Stimulated activated naive CD8-positive, alpha-beta T cell treated with anti-CD3 and anti-CD28 coated beads, Interleukin-15, Interleukin-2, amounts not matched to agents 100 ng/mL and 50 ng/mL, for 24 hours (primary cell): ENCODE measurements around the gene TMEM106C.

ENCODE experiments used
- H3K27ac Mint-ChIP-seq: one replicate; pipeline ENCODE4 v1.8.0; 2021; ENCODE audit warnings: mild to moderate bottlenecking, mixed read lengths
- H3K27me3 Mint-ChIP-seq: one replicate; pipeline ENCODE4 v1.8.0; 2021; ENCODE audit warnings: mixed read lengths
- H3K36me3 Mint-ChIP-seq: one replicate; pipeline ENCODE4 v1.8.0; 2021; ENCODE audit warnings: low read depth, mixed read lengths
- H3K4me1 Mint-ChIP-seq: one replicate; pipeline ENCODE4 v1.8.0; 2021; ENCODE audit warnings: low read depth, mixed read lengths
- H3K4me3 Mint-ChIP-seq: one replicate; pipeline ENCODE4 v1.8.0; 2021; ENCODE audit warnings: mild to moderate bottlenecking, mixed read lengths
- H3K9me3 Mint-ChIP-seq: one replicate; pipeline ENCODE4 v1.8.0; 2021; ENCODE audit warnings: mixed read lengths

The TMEM106C gene

GRCh38 chr12:48005001-48005749 lies 41.8 kb downstream of the TMEM106C start:
- peaks cover 95% of the 10 kb centered on the region for H3K27me3 Mint-ChIP-seq
- H3K27ac Mint-ChIP-seq = no peak overlapping the region
- no peak overlapping the region for H3K4me3 Mint-ChIP-seq
- H3K4me1 Mint-ChIP-seq = peaks cover 40% of the 10 kb centered on the region
- H3K36me3 Mint-ChIP-seq = no peaks in the 10 kb centered on the region
- H3K9me3 Mint-ChIP-seq = no peaks in the 10 kb centered on the region

GRCh38 chr12:48005750-48006021 lies 42.3 kb downstream of the TMEM106C start:
- H3K27me3 Mint-ChIP-seq = peaks cover 90% of the 10 kb centered on the region
- no peak overlapping the region for H3K4me3 Mint-ChIP-seq
- no peak overlapping the region for H3K27ac Mint-ChIP-seq
- H3K4me1 Mint-ChIP-seq = peaks cover 40% of the 10 kb centered on the region
- H3K9me3 Mint-ChIP-seq = no peaks in the 10 kb centered on the region
- no peaks in the 10 kb centered on the region for H3K36me3 Mint-ChIP-seq

- no peaks in the 10 kb centered on the region for H3K9me3 Mint-ChIP-seq
- H3K36me3 Mint-ChIP-seq = no peaks in the 10 kb centered on the region
- H3K27ac Mint-ChIP-seq = no peak overlapping the region
- peaks cover 25% of the 10 kb centered on the region for H3K4me1 Mint-ChIP-seq
- H3K4me3 Mint-ChIP-seq = no peak overlapping the region
- H3K27me3 Mint-ChIP-seq = peaks cover 86% of the 10 kb centered on the region
Measured at GRCh38 chr12:48007206-48007605, 43.8 kb downstream of the TMEM106C start.

- H3K27me3 Mint-ChIP-seq = peaks cover 84% of the 10 kb centered on the region
- H3K4me1 Mint-ChIP-seq = peaks cover 16% of the 10 kb centered on the region
- no peaks in the 10 kb centered on the region for H3K9me3 Mint-ChIP-seq
- no peaks in the 10 kb centered on the region for H3K36me3 Mint-ChIP-seq
- no peak overlapping the region for H3K4me3 Mint-ChIP-seq
- no peak overlapping the region for H3K27ac Mint-ChIP-seq
Measured at GRCh38 chr12:48008349-48008748, 45.0 kb downstream of the TMEM106C start.

- Mint-ChIP-seq H3K27ac (no peak overlapping the region), H3K4me1 (peaks cover 10% of the 10 kb centered on the region), H3K27me3 (peaks cover 78% of the 10 kb centered on the region), H3K9me3 (no peaks in the 10 kb centered on the region), H3K36me3 (no peaks in the 10 kb centered on the region), H3K4me3 (no peak overlapping the region)
Measured at GRCh38 chr12:48008950-48009349, 45.6 kb downstream of the TMEM106C start.

GRCh38 chr12:48009471-48009870 lies 46.1 kb downstream of the TMEM106C start:
- peaks cover 8% of the 10 kb centered on the region for H3K4me1 Mint-ChIP-seq
- no peak overlapping the region for H3K4me3 Mint-ChIP-seq
- H3K27me3 Mint-ChIP-seq = peaks cover 75% of the 10 kb centered on the region

GRCh38 chr12:48010366-48010970 lies 47.1 kb downstream of the TMEM106C start:
- Mint-ChIP-seq H3K4me1 (peaks cover 2% of the 10 kb centered on the region), H3K4me3 (no peak overlapping the region), H3K36me3 (no peaks in the 10 kb centered on the region), H3K27ac (no peak overlapping the region), H3K9me3 (no peaks in the 10 kb centered on the region), H3K27me3 (peaks cover 69% of the 10 kb centered on the region)

More at GRCh38 chr12:48009471-48009870, 46.1 kb downstream of the TMEM106C start:
- no peaks in the 10 kb centered on the region for H3K36me3 Mint-ChIP-seq
- no peak overlapping the region for H3K27ac Mint-ChIP-seq
- H3K9me3 Mint-ChIP-seq = no peaks in the 10 kb centered on the region

- Mint-ChIP-seq H3K27me3 (peaks cover 53% of the 10 kb centered on the region), H3K36me3 (no peaks in the 10 kb centered on the region), H3K27ac (no peak overlapping the region), H3K4me3 (no peak overlapping the region), H3K9me3 (no peaks in the 10 kb centered on the region), H3K4me1 (no peaks in the 10 kb centered on the region)
Measured at GRCh38 chr12:48012070-48012469, 48.7 kb downstream of the TMEM106C start.

- Mint-ChIP-seq H3K4me1 (no peaks in the 10 kb centered on the region), H3K27ac (no peak overlapping the region), H3K27me3 (peaks cover 44% of the 10 kb centered on the region), H3K9me3 (no peaks in the 10 kb centered on the region), H3K4me3 (no peak overlapping the region), H3K36me3 (no peaks in the 10 kb centered on the region)
Measured at GRCh38 chr12:48013287-48013686, 49.9 kb downstream of the TMEM106C start.

- peaks cover 38% of the 10 kb centered on the region for H3K27me3 Mint-ChIP-seq
Measured at GRCh38 chr12:48015129-48015528, 51.7 kb downstream of the TMEM106C start.

GRCh38 chr12:48015954-48016353 lies 52.6 kb downstream of the TMEM106C start:
- Mint-ChIP-seq H3K4me3 (no peak overlapping the region), H3K36me3 (no peaks in the 10 kb centered on the region), H3K27ac (no peak overlapping the region), H3K27me3 (peaks cover 36% of the 10 kb centered on the region), H3K9me3 (no peaks in the 10 kb centered on the region), H3K4me1 (no peaks in the 10 kb centered on the region)

More at GRCh38 chr12:48015129-48015528, 51.7 kb downstream of the TMEM106C start:
- no peak overlapping the region for H3K4me3 Mint-ChIP-seq
- no peaks in the 10 kb centered on the region for H3K9me3 Mint-ChIP-seq
- H3K27ac Mint-ChIP-seq = no peak overlapping the region
- no peaks in the 10 kb centered on the region for H3K4me1 Mint-ChIP-seq
- H3K36me3 Mint-ChIP-seq = no peaks in the 10 kb centered on the region

GRCh38 chr12:48016373-48017020 lies 53.1 kb downstream of the TMEM106C start:
- peaks cover 32% of the 10 kb centered on the region for H3K27me3 Mint-ChIP-seq
- no peaks in the 10 kb centered on the region for H3K36me3 Mint-ChIP-seq
- H3K4me3 Mint-ChIP-seq = no peak overlapping the region
- H3K4me1 Mint-ChIP-seq = no peaks in the 10 kb centered on the region
- H3K9me3 Mint-ChIP-seq = no peaks in the 10 kb centered on the region
- H3K27ac Mint-ChIP-seq = no peak overlapping the region

GRCh38 chr12:48017496-48017895 lies 54.1 kb downstream of the TMEM106C start:
- peaks cover 31% of the 10 kb centered on the region for H3K27me3 Mint-ChIP-seq
- no peaks in the 10 kb centered on the region for H3K9me3 Mint-ChIP-seq
- H3K4me1 Mint-ChIP-seq = no peaks in the 10 kb centered on the region
- no peak overlapping the region for H3K27ac Mint-ChIP-seq
- no peak overlapping the region for H3K4me3 Mint-ChIP-seq
- no peaks in the 10 kb centered on the region for H3K36me3 Mint-ChIP-seq

GRCh38 chr12:48017921-48018617 lies 54.7 kb downstream of the TMEM106C start:
- Mint-ChIP-seq H3K9me3 (no peaks in the 10 kb centered on the region), H3K4me3 (no peak overlapping the region), H3K27me3 (peaks cover 26% of the 10 kb centered on the region), H3K36me3 (no peaks in the 10 kb centered on the region), H3K27ac (no peak overlapping the region), H3K4me1 (no peaks in the 10 kb centered on the region)
